IMR-90 (cell line): ENCODE measurements around the gene EVI5. TPM values are rescaled to one million over a fixed set of nuclear protein-coding genes. Genes with fewer than 3 reads are reported as not detected.

ENCODE experiments used
- ATAC-seq: fragments of 200-7000 bp; cut with Tn5 transposase; 2 replicates; pipeline ENCODE4 v1.9.1; 2020; ENCODE audit warnings: low read depth, mild to moderate bottlenecking, moderate library complexity
- BruUV-seq: library from RNA; stranded (reverse); fragments of 400-500 nt; replicated peaks from 2 replicates; lab custom pipeline; 2021; lab: Mats Ljungman, UMichigan
- CTCF ChIA-PET: fragments of 300-600 bp; formaldehyde crosslinking; extraction: SDS; loops from one replicate; lab custom pipeline; 2021; ENCODE audit warnings: antibody characterized with exemption; lab: Yijun Ruan, JAX
- POLR2A ChIA-PET: fragments of 300-600 bp; sonication (Branson Sonifier 250); formaldehyde crosslinking; loops from one replicate; lab custom pipeline; 2022; ENCODE audit warnings: antibody characterized with exemption; ENCODE audit not compliant: unreplicated experiment; lab: Charles Lee
- DNase-seq: peaks from one replicate; pipeline ENCODE4 v3.0.0; 2013
- H2AFZ ChIP-seq: replicated peaks from 2 replicates; pipeline ENCODE3; 2013; ENCODE audit warnings: low read length, mild to moderate bottlenecking; ENCODE audit not compliant: poor library complexity
- H2AK5ac ChIP-seq: 2 replicates; pipeline ENCODE4 v1.6.1; 2013; ENCODE audit warnings: low read depth, low read length, inconsistent platforms
- H2AK9ac ChIP-seq: replicated peaks from 2 replicates; pipeline ENCODE3; 2013; ENCODE audit warnings: mild to moderate bottlenecking, low read depth, low read length, moderate library complexity; ENCODE audit not compliant: poor library complexity
- H2BK120ac ChIP-seq: 2 replicates; pipeline ENCODE4 v1.6.1; 2013; ENCODE audit warnings: low read depth, low read length, inconsistent platforms
- H2BK15ac ChIP-seq: 3 replicates; pipeline ENCODE4 v1.6.1; 2013; ENCODE audit warnings: low read depth, low read length, inconsistent platforms
- H2BK20ac ChIP-seq: 2 replicates; pipeline ENCODE4 v1.6.1; 2013; ENCODE audit warnings: low read depth, mild to moderate bottlenecking, inconsistent platforms, low read length, moderate library complexity
- H2BK5ac ChIP-seq: 2 replicates; pipeline ENCODE4 v1.6.1; 2013; ENCODE audit warnings: mild to moderate bottlenecking, low read depth, low read length, inconsistent platforms; ENCODE audit not compliant: poor library complexity, severe bottlenecking
- H3K14ac ChIP-seq: replicated peaks from 2 replicates; pipeline ENCODE4 v1.6.1; 2013; ENCODE audit warnings: low read depth, low read length, inconsistent platforms
- H3K18ac ChIP-seq: 2 replicates; pipeline ENCODE4 v1.6.1; 2013; ENCODE audit warnings: low read depth, low read length, control low read depth
- H3K23ac ChIP-seq: 2 replicates; pipeline ENCODE4 v1.6.1; 2013; ENCODE audit warnings: low read depth, low read length, inconsistent platforms
- H3K27ac ChIP-seq: 2 replicates; pipeline ENCODE4 v1.5.1; 2013; ENCODE audit warnings: mild to moderate bottlenecking, control low read depth, low read length; ENCODE audit not compliant: insufficient read depth
- H3K27me3 ChIP-seq: 2 replicates; pipeline ENCODE4 v1.6.1; 2013; ENCODE audit warnings: low read length; ENCODE audit not compliant: control insufficient read depth, insufficient read depth
- H3K36me3 ChIP-seq: 2 replicates; pipeline ENCODE4 v1.6.1; 2013; ENCODE audit warnings: low read length, mixed read lengths; ENCODE audit not compliant: control insufficient read depth, insufficient read depth
- H3K4ac ChIP-seq: 2 replicates; pipeline ENCODE4 v1.6.1; 2013; ENCODE audit warnings: low read depth, low read length, inconsistent platforms
- H3K4me1 ChIP-seq: 2 replicates; pipeline ENCODE4 v1.6.1; 2013; ENCODE audit warnings: low read length, mixed read lengths; ENCODE audit not compliant: control insufficient read depth, insufficient read depth
- H3K4me2 ChIP-seq: 2 replicates; pipeline ENCODE4 v1.6.1; 2013; ENCODE audit warnings: low read depth, mild to moderate bottlenecking, control low read depth, low read length, moderate library complexity
- H3K4me3 ChIP-seq: 2 replicates; pipeline ENCODE4 v1.5.1; 2013; ENCODE audit warnings: low read depth, mild to moderate bottlenecking, control low read depth, low read length, moderate library complexity; ENCODE audit not compliant: insufficient read depth
- H3K56ac ChIP-seq: 2 replicates; pipeline ENCODE4 v1.6.1; 2013; ENCODE audit warnings: low read length, inconsistent platforms; ENCODE audit not compliant: insufficient read depth; ENCODE audit errors: extremely low read depth
- H3K79me1 ChIP-seq, 2 experiments: 2 replicates each; pipeline ENCODE4 v1.6.1; 2013; ENCODE audit warnings: low read length in 2 of 2, inconsistent platforms in 1 of 2, low read depth in 1 of 2
- H3K9ac ChIP-seq: 2 replicates; pipeline ENCODE4 v1.6.1; 2013; ENCODE audit warnings: low read depth, low read length, control low read depth
- H3K9me1 ChIP-seq: 2 replicates; pipeline ENCODE4 v1.6.1; 2013; ENCODE audit warnings: low read length, inconsistent platforms; ENCODE audit not compliant: insufficient read depth
- H3K9me3 ChIP-seq: 2 replicates; pipeline ENCODE4 v1.6.1; 2013; ENCODE audit warnings: low read length; ENCODE audit not compliant: control insufficient read depth, insufficient read depth
- H4K20me1 ChIP-seq: 2 replicates; pipeline ENCODE4 v1.6.1; 2013; ENCODE audit warnings: low read length, inconsistent platforms; ENCODE audit not compliant: insufficient read depth
- H4K5ac ChIP-seq: 2 replicates; pipeline ENCODE4 v1.6.1; 2013; ENCODE audit warnings: mild to moderate bottlenecking, low read depth, low read length, control low read depth
- H4K8ac ChIP-seq, 2 experiments: 2 replicates each; pipeline ENCODE4 v1.6.1; 2013; ENCODE audit warnings: low read depth in 2 of 2, low read length in 2 of 2, control low read depth in 1 of 2, inconsistent platforms in 1 of 2
- H4K91ac ChIP-seq: 2 replicates; pipeline ENCODE4 v1.6.1; 2013; ENCODE audit warnings: low read depth, low read length, inconsistent platforms; ENCODE audit not compliant: insufficient read depth
- CEBPB ChIP-seq: IDR thresholded peaks from 2 replicates; pipeline ENCODE4 v1.6.1; 2012; ENCODE audit warnings: low read depth, low read length, improper control_type of control experiment
- MAFK ChIP-seq: IDR thresholded peaks from 2 replicates; pipeline ENCODE4 v1.6.1; 2012; ENCODE audit warnings: low read depth, low read length, improper control_type of control experiment
- RFX5 ChIP-seq: IDR thresholded peaks from 2 replicates; pipeline ENCODE4 v1.8.0; 2012; ENCODE audit warnings: low read depth, mild to moderate bottlenecking, low read length, moderate library complexity
- WGBS, 2 experiments: methylation state at CpG; one replicate each; pipeline versions ENCODE4 v1.1.5 to v1.1.7; 2013; ENCODE audit warnings: missing lambda C conversion rate in 2 of 2; ENCODE audit not compliant: insufficient read length in 1 of 2; ENCODE audit errors: extremely low coverage in 2 of 2; 5-methylcytosine and 5-hydroxymethylcytosine counted together
- dilution Hi-C: fragments of 300-500 bp; cut with HindIII; formaldehyde crosslinking; loops from one replicate; pipeline ENCODE4 v1.14.3; 2018; ENCODE audit warnings: low sequenced_read_pairs; ENCODE audit not compliant: unreplicated experiment
- in situ Hi-C: fragments of 300-500 bp; cut with MboI; formaldehyde crosslinking; loops from 3 replicates; pipeline ENCODE4 v1.14.3; 2019; ENCODE audit warnings: low sequenced_read_pairs, inconsistent platforms, mixed read lengths
- intact Hi-C: fragments of 100-400 bp; cut with micrococcal nuclease; formaldehyde crosslinking; loops from 2 replicates; pipeline ENCODE4 v1.10.0; 2022
- polyA plus RNA-seq, 3 experiments: library from polyadenylated mRNA; depleted of rRNA; stranded (reverse); fragments of >200 nt; gene quantifications; 2 replicates each; pipeline ENCODE4 v1.2.3, GENCODE V29; 2012; ENCODE audit warnings: low replicate concordance in 1 of 3
- total RNA-seq: library from RNA; depleted of rRNA; stranded (reverse); fragments of >200 nt; gene quantifications from 2 replicates; pipeline ENCODE4 v1.2.3, GENCODE V29; 2012

EVI5 gene
- total and polyA plus RNA-seq, 2 of the 4 experiments (the other 2 are of a cell fraction) = 13.9 to 26.9 TPM

GRCh38 chr1:92759361-92759760 is 25.5 kb downstream of the EVI5 start:
- BruUV-seq = no TSS peak
- no peak overlapping the region for H3K23ac ChIP-seq
- no peak overlapping the region for H3K4me3 ChIP-seq
- peak; percentile 36 for ATAC-seq
- H3K9me1 ChIP-seq = peaks cover 12% of the 10 kb centered on the region
- no CpG with 5 or more reads among the region's 1 CpG for WGBS, 2 experiments
- no peak overlapping the region for H2BK15ac ChIP-seq
- H4K5ac ChIP-seq = no peak overlapping the region
- H2AK5ac ChIP-seq = no peak overlapping the region
- no peak overlapping the region for H4K8ac ChIP-seq
- H3K9ac ChIP-seq = no peak overlapping the region
- H3K4me1 ChIP-seq = peaks cover 14% of the 10 kb centered on the region
- no peak overlapping the region for H3K14ac ChIP-seq
- H3K56ac ChIP-seq = no peak overlapping the region
- dilution Hi-C loops (no loop called here), intact Hi-C loops (no loop called here), in situ Hi-C loops (no loop called here)
- peaks cover 28% of the 10 kb centered on the region for H4K20me1 ChIP-seq
- H3K9me3 ChIP-seq = peaks cover 2% of the 10 kb centered on the region
- no peaks in the 10 kb centered on the region for H3K36me3 ChIP-seq
- ChIA-PET POLR2A (no interaction called here), CTCF (no interaction called here)
- H3K4me2 ChIP-seq = no peak overlapping the region
- H2BK5ac ChIP-seq = no peak overlapping the region
- H4K91ac ChIP-seq = no peak overlapping the region
- peak; percentile 61 for DNase-seq
- H3K27me3 ChIP-seq = no peaks in the 10 kb centered on the region
- H3K4ac ChIP-seq = no peak overlapping the region
- no peak overlapping the region for H3K18ac ChIP-seq
- H2AFZ ChIP-seq = no peak overlapping the region
- no peak overlapping the region for H3K27ac ChIP-seq
- TF ChIP-seq MAFK (peak; percentile 57), CEBPB (peak; percentile 92), RFX5 (no peak)
- H2BK20ac ChIP-seq = no peak overlapping the region
- peaks cover 20 to 55% of the 10 kb centered on the region in 2 experiments for H3K79me1 ChIP-seq
- H2BK120ac ChIP-seq = no peak overlapping the region
- no peak overlapping the region for H2AK9ac ChIP-seq
